ENCODE data around the gene SLAMF9.
A peak's percentile ranks its signal among the peaks of the same experiment; 100 is the strongest.

SLAMF9 gene

GRCh38 chr1:159919236-159919865 lies 34.7 kb downstream of the SLAMF9 start:
- Histone ChIP-seq H3K36me3 (ENCODE audit: insufficient read depth, low read length) (peaks cover 33% of the 10 kb centered on the region), H3K27me3 (ENCODE audit: insufficient read depth, low read length) (no peaks in the 10 kb centered on the region; the same call in 1 of the 2 replicates), H3K27ac (ENCODE audit: low read depth, low read length) (no peak overlapping the region), H3K9me3 (ENCODE audit: insufficient read depth, low read depth, low read length) (no peaks in the 10 kb centered on the region), H3K4me1 (ENCODE audit: insufficient read depth, low read length) (peaks cover 41% of the 10 kb centered on the region), H3K9ac (ENCODE audit: low read depth, low read length) (no peak overlapping the region), H3K4me3 (ENCODE audit: low read length) (no peak overlapping the region)
- whole genome bisulfite sequencing = 96% methylated on average over 10 of the region's 10 CpGs

- H3K4me1 ChIP-seq (ENCODE audit: insufficient read depth, low read length) = peaks cover 40% of the 10 kb centered on the region
- H3K9ac ChIP-seq (ENCODE audit: low read depth, low read length) = no peak overlapping the region
- WGBS = 92% methylated on average over 13 of the region's 13 CpGs
- H3K4me3 ChIP-seq (ENCODE audit: low read length) = no peak overlapping the region
- H3K27me3 ChIP-seq (ENCODE audit: insufficient read depth, low read length) = no peaks in the 10 kb centered on the region
- no peaks in the 10 kb centered on the region for H3K9me3 ChIP-seq (ENCODE audit: insufficient read depth, low read depth, low read length)
- peaks cover 33% of the 10 kb centered on the region for H3K36me3 ChIP-seq (ENCODE audit: insufficient read depth, low read length)
- H3K27ac ChIP-seq (ENCODE audit: low read depth, low read length) = no peak overlapping the region
These were observed 35.5 kb downstream of the SLAMF9 start for GRCh38 chr1:159918352-159919200.

DNA sequence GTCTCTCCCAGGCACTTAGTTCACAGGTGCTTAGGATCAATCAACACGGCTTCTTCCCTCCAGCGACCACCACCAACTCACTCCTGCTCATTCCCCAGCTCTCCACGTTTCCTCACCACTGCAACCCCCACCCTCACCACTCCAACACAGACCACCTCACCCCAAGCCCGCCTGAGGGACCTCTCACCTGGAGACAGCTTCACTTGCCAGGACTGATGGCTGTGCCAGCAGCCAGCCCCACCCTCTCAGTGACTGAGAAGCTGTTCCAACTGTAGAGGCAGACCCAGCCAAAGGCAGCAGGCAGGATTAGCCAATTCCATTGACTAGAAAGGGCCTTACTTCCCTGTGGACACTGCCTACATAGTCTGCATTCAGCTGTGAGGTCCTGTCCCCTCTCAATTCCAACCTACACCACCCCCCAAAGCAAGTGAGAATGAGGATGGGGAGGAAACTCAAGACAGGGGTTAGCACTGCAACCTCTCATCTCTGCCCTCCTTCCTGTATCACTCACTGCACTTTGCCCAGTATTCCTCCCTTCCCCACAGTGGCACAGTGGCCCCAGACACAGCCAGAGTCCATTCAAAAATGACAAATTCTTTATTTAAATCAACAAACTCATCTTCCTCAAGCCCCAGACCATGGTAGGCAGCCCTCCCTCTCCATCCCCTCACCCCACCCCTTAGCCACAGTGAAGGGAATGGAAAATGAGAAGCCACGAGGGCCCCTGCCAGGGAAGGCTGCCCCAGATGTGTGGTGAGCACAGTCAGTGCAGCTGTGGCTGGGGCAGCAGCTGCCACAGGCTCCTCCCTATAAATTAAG lies 36.3 kb downstream of the SLAMF9 start:
- peaks cover 36% of the 10 kb centered on the region for H3K4me1 ChIP-seq (ENCODE audit: insufficient read depth, low read length)
- no peak overlapping the region for H3K9ac ChIP-seq (ENCODE audit: low read depth, low read length)
- H3K4me3 ChIP-seq (ENCODE audit: low read length) = no peak overlapping the region
- peaks cover 33% of the 10 kb centered on the region for H3K36me3 ChIP-seq (ENCODE audit: insufficient read depth, low read length)
- WGBS = 86% methylated on average over 5 of the region's 5 CpGs
- no peaks in the 10 kb centered on the region for H3K27me3 ChIP-seq (ENCODE audit: insufficient read depth, low read length)
- H3K27ac ChIP-seq (ENCODE audit: low read depth, low read length) = no peak overlapping the region
- H3K9me3 ChIP-seq (ENCODE audit: insufficient read depth, low read depth, low read length) = no peaks in the 10 kb centered on the region

DNA sequence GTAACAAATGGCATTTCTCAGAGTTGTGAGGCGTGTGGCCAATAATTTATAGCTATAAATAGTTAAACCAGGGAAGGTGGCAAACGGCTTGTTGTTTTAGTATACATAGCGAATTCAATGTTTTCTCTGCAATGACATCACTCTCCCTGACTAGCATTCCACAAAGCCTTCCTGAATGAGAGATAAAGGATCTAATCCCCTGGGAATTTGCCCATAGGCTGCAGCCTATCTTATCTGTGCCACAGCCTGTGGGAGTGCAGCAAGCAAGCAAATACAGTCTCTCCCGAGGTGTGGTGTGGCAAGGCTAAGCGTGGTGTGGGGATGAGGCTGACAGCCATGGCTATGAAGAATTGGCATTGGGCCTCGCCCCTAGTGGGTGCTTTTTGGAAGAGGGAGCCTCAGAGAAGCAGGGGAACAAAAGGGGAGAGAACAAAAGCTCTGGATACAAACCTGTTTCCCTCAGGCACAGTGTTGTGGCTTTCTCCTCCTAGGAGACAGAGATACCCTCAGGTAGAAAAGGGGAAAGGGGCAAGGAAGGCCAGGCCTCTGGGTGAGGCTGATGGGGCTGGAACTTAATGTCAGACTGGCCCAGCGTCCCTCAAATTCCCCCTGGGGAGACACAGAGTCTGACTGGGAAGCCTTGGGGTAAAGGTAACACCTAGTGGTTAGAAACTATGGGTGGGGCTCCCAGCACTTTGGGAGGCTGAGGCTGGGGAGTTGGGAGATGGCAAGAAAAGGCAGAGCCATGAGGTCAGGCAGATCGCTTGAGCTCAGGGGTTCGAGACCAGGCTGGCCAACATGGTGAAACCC lies 37.6 kb downstream of the SLAMF9 start:
- Histone ChIP-seq H3K9me3 (ENCODE audit: insufficient read depth, low read depth, low read length) (no peaks in the 10 kb centered on the region), H3K27ac (ENCODE audit: low read depth, low read length) (peak overlapping the region; percentile 70), H3K9ac (ENCODE audit: low read depth, low read length) (peak overlapping the region; percentile 35; the same call in 1 of the 2 replicates), H3K4me3 (ENCODE audit: low read length) (no peak overlapping the region), H3K4me1 (ENCODE audit: insufficient read depth, low read length) (peaks cover 34% of the 10 kb centered on the region), H3K36me3 (ENCODE audit: insufficient read depth, low read length) (peaks cover 33% of the 10 kb centered on the region), H3K27me3 (ENCODE audit: insufficient read depth, low read length) (no peaks in the 10 kb centered on the region)
- 64% methylated on average over 8 of the region's 9 CpGs for WGBS

DNA sequence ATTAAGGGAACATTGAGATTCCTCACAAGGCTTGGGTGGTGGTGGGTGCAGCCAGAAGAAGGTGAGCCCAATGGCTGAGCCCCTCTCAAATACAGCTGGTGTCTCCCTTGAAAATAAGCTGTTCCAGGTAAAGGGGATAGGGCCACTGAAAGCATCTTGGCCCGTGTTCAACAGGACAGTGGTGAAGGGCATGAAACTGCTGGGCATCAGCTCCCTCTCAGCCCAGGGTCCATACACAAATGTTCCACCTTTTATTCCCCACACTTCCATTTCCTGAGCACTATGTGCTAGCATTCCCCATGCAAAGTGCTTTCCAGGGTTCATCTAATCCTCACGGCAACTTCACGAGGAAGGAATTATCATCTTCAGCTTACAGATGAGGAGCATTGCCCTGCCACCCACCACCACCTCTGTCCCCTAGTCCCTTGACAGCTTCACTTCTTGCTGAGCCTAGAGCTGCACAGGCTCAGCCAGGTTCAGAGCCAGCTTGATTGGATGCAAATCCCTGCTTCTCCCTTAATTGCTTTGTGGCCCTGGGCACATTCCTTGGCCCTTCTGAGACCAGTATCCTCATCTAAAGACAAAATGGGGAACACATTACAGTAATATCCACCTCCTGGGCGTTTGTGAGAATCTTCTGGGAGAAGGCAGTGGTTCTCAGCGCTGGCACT lies 38.3 kb downstream of the SLAMF9 start:
- Histone ChIP-seq H3K27ac (ENCODE audit: low read depth, low read length) (peak overlapping the region; percentile 52), H3K36me3 (ENCODE audit: insufficient read depth, low read length) (peaks cover 32% of the 10 kb centered on the region), H3K27me3 (ENCODE audit: insufficient read depth, low read length) (no peaks in the 10 kb centered on the region), H3K4me1 (ENCODE audit: insufficient read depth, low read length) (peaks cover 41% of the 10 kb centered on the region), H3K9ac (ENCODE audit: low read depth, low read length) (peak overlapping the region; percentile 9; the same call in 1 of the 2 replicates), H3K9me3 (ENCODE audit: insufficient read depth, low read depth, low read length) (no peaks in the 10 kb centered on the region), H3K4me3 (ENCODE audit: low read length) (no peak overlapping the region)
- WGBS = 64% methylated on average over 5 of the region's 5 CpGs

DNA sequence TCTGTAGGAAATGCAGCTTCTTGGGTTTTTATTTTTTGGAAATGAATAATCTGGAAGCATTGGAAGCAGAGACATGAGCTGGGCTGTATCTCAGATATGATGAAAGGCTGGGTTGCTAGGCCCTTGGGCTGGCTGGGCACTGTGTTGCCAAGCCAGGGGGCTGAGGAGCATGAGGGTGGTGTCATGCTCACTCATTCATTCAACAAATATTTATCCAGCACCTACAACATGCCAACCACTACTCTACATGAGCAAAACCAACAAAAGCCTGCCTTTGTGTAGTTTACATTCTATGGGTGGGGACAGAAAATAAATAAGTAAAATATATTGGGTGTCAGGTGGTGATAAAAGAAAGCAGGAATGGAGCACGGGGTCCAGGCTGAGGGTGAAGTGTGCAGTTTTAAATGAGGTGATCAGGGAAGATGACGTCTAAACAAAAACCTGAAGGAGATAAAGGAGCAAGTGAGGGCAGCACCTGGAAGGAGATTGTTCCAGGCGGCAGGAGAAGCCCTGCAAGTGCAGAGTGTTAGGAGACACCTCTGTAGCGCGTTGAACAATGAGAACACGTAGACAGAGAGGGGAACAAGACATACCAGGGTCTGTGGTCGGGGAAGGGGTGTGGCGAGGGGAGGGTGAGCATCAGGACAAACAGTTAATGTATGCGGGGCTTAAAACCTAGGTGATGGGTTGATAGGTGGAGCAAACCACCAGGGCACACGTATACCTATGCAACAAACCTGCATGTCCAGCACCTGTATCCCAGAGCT lies 39.6 kb downstream of the SLAMF9 start:
- no peak overlapping the region for H3K4me3 ChIP-seq (ENCODE audit: low read length)
- no peaks in the 10 kb centered on the region for H3K9me3 ChIP-seq (ENCODE audit: insufficient read depth, low read depth, low read length)
- 83% methylated on average over 10 of the region's 10 CpGs for WGBS
- H3K4me1 ChIP-seq (ENCODE audit: insufficient read depth, low read length) = peaks cover 52% of the 10 kb centered on the region
- H3K36me3 ChIP-seq (ENCODE audit: insufficient read depth, low read length) = peaks cover 19% of the 10 kb centered on the region; the same call in 1 of the 2 replicates
- H3K27me3 ChIP-seq (ENCODE audit: insufficient read depth, low read length) = no peaks in the 10 kb centered on the region
- H3K27ac ChIP-seq (ENCODE audit: low read depth, low read length) = no peak overlapping the region
- H3K9ac ChIP-seq (ENCODE audit: low read depth, low read length) = no peak overlapping the region

- Histone ChIP-seq H3K27ac (ENCODE audit: low read depth, low read length) (no peak overlapping the region), H3K9me3 (ENCODE audit: insufficient read depth, low read depth, low read length) (no peaks in the 10 kb centered on the region), H3K4me3 (ENCODE audit: low read length) (no peak overlapping the region), H3K9ac (ENCODE audit: low read depth, low read length) (no peak overlapping the region), H3K36me3 (ENCODE audit: insufficient read depth, low read length) (peaks cover 11% of the 10 kb centered on the region; the same call in 1 of the 2 replicates), H3K4me1 (ENCODE audit: insufficient read depth, low read length) (peaks cover 58% of the 10 kb centered on the region), H3K27me3 (ENCODE audit: insufficient read depth, low read length) (no peaks in the 10 kb centered on the region)
- WGBS = 80% methylated on average over 5 of the region's 5 CpGs
These were observed 40.4 kb downstream of the SLAMF9 start for GRCh38 chr1:159913451-159914192.

GRCh38 chr1:159911326-159912070 lies 42.5 kb downstream of the SLAMF9 start:
- Histone ChIP-seq H3K4me1 (ENCODE audit: insufficient read depth, low read length) (peaks cover 55% of the 10 kb centered on the region), H3K27me3 (ENCODE audit: insufficient read depth, low read length) (no peaks in the 10 kb centered on the region), H3K9me3 (ENCODE audit: insufficient read depth, low read depth, low read length) (no peaks in the 10 kb centered on the region), H3K9ac (ENCODE audit: low read depth, low read length) (no peak overlapping the region), H3K36me3 (ENCODE audit: insufficient read depth, low read length) (no peaks in the 10 kb centered on the region), H3K27ac (ENCODE audit: low read depth, low read length) (peak overlapping the region; percentile 24; the same call in 1 of the 2 replicates), H3K4me3 (ENCODE audit: low read length) (no peak overlapping the region)
- WGBS = 75% methylated on average over 6 of the region's 6 CpGs
